Endodermal cell (in vitro differentiated cells): Measurements from ENCODE around the gene DEDD. TPM values are rescaled to one million over a fixed set of nuclear protein-coding genes. Genes with fewer than 3 reads are reported as not detected.
A peak's percentile ranks its signal among the peaks of the same experiment; 100 is the strongest.
"Not testable (repeated sequence)": the region's sequence is repeated elsewhere in the genome, so short reads cannot be mapped to it uniquely, and the experiment has no call there.

Experiments
- DNase-seq: peaks from one replicate; pipeline ENCODE4 v3.0.0-alpha.2; 2017
- H3K27ac ChIP-seq: 2 replicates; pipeline ENCODE4 v1.5.1; 2013; ENCODE audit warnings: mild to moderate bottlenecking, low read depth, low read length, moderate library complexity
- H3K27me3 ChIP-seq: 2 replicates; pipeline ENCODE4 v1.6.1; 2013; ENCODE audit warnings: mild to moderate bottlenecking, low read length, moderate library complexity; ENCODE audit not compliant: insufficient read depth, control insufficient read depth, poor library complexity, severe bottlenecking
- H3K36me3 ChIP-seq: 2 replicates; pipeline ENCODE4 v1.7.0; 2013; ENCODE audit warnings: mild to moderate bottlenecking, low read length, moderate library complexity; ENCODE audit not compliant: control insufficient read depth, insufficient read depth
- H3K4me1 ChIP-seq: one replicate; pipeline ENCODE4 v1.7.0; 2013; ENCODE audit warnings: low read length; ENCODE audit not compliant: control insufficient read depth, insufficient read depth
- H3K4me3 ChIP-seq: 2 replicates; pipeline ENCODE4 v1.5.1; 2013; ENCODE audit warnings: mild to moderate bottlenecking, low read length, moderate library complexity
- H3K9ac ChIP-seq: 2 replicates; pipeline ENCODE4 v1.6.1; 2013; ENCODE audit warnings: mild to moderate bottlenecking, low read length, moderate library complexity; ENCODE audit not compliant: poor library complexity, severe bottlenecking; ENCODE audit errors: extremely low read depth
- H3K9me3 ChIP-seq: 2 replicates; pipeline ENCODE4 v1.6.1; 2013; ENCODE audit warnings: mild to moderate bottlenecking, low read length, moderate library complexity; ENCODE audit not compliant: control insufficient read depth
- H3K27ac Mint-ChIP-seq: 2 replicates; pipeline ENCODE4 v1.8.0; 2020; ENCODE audit warnings: mixed read lengths
- H3K27me3 Mint-ChIP-seq: 2 replicates; pipeline ENCODE4 v1.8.0; 2021; ENCODE audit warnings: mild to moderate bottlenecking, mixed read lengths; ENCODE audit not compliant: insufficient read depth
- H3K36me3 Mint-ChIP-seq: 2 replicates; pipeline ENCODE4 v1.8.0; 2020; ENCODE audit warnings: low read depth, mixed read lengths
- H3K4me1 Mint-ChIP-seq: 2 replicates; pipeline ENCODE4 v1.8.0; 2020; ENCODE audit warnings: mixed read lengths
- H3K4me3 Mint-ChIP-seq: 2 replicates; pipeline ENCODE4 v1.8.0; 2020; ENCODE audit warnings: mild to moderate bottlenecking, moderate library complexity, mixed read lengths
- H3K9me3 Mint-ChIP-seq: 2 replicates; pipeline ENCODE4 v1.8.0; 2020; ENCODE audit warnings: mild to moderate bottlenecking, mixed read lengths
- CTCF ChIP-seq: fragments of 200-600 bp; sonication (generic); conservative IDR thresholded peaks from 2 replicates; pipeline ENCODE4 v1.5.0; 2021; ENCODE audit warnings: antibody characterized with exemption, mild to moderate bottlenecking
- WGBS, 2 experiments: methylation state at CpG; one replicate each; pipeline versions ENCODE4 v1.1.5 to v1.1.7; 2013; ENCODE audit warnings: missing lambda C conversion rate in 2 of 2, mixed read lengths in 1 of 2; ENCODE audit not compliant: insufficient coverage in 1 of 2, insufficient read length in 1 of 2; 5-methylcytosine and 5-hydroxymethylcytosine counted together
- total RNA-seq, 2 donors: library from RNA; stranded (reverse); fragmentation: NEBNext Ultra II Directional in 1 of 2; extraction: Animal tissue kit (Norgen Biotek cat#: 25700) in 1 of 2; gene quantifications; 2 replicates in 1 of 2; 3 replicates in 1 of 2; pipeline ENCODE4 v1.2.1, GENCODE V29; 2021

Gene DEDD
- total RNA-seq, 2 donors from 2014 or later: 34.2 to 39.8 TPM

- H3K36me3 ChIP-seq: peaks cover 53% of the 10 kb centered on the region
- H3K9me3 ChIP-seq: no peaks in the 10 kb centered on the region
- H3K27me3 Mint-ChIP-seq: no peaks in the 10 kb centered on the region
- peaks cover 8% of the 10 kb centered on the region for H3K4me1 ChIP-seq
- no peaks in the 10 kb centered on the region for H3K27me3 ChIP-seq
- TF ChIP-seq CTCF: peak; percentile 66
- no peak overlapping the region for H3K27ac ChIP-seq
- peaks cover 19% of the 10 kb centered on the region for H3K4me1 Mint-ChIP-seq
- peak overlapping the region; percentile 99 for H3K4me3 ChIP-seq
- peaks cover 47% of the 10 kb centered on the region for H3K36me3 Mint-ChIP-seq
- 81 to 89% methylated on average over 8 to 10 of the region's 10 CpGs for WGBS, 2 experiments
- H3K9me3 Mint-ChIP-seq: no peaks in the 10 kb centered on the region
- H3K9ac ChIP-seq: peak overlapping the region; percentile 87
- peak overlapping the region; percentile 96 for H3K4me3 Mint-ChIP-seq
- peak; percentile 85 for DNase-seq
- peak overlapping the region; percentile 98 for H3K27ac Mint-ChIP-seq
Measured at GRCh38 chr1:161119092-161119903, 13.2 kb downstream of the DEDD start.

- no peaks in the 10 kb centered on the region for H3K9me3 Mint-ChIP-seq
- H3K36me3 Mint-ChIP-seq: peaks cover 38% of the 10 kb centered on the region
- H3K4me3 Mint-ChIP-seq: peak within 1 kb of the TSS; percentile 96
- H3K9ac ChIP-seq: peak within 1 kb of the TSS; percentile 87
- peaks cover 43% of the 10 kb centered on the region for H3K36me3 ChIP-seq
- peak within 1 kb of the TSS; percentile 78 for H3K27ac ChIP-seq
- peaks cover 22% of the 10 kb centered on the region for H3K4me1 Mint-ChIP-seq
- peaks cover 8% of the 10 kb centered on the region for H3K4me1 ChIP-seq
- H3K27ac Mint-ChIP-seq: peak within 1 kb of the TSS; percentile 98
- no peaks in the 10 kb centered on the region for H3K27me3 Mint-ChIP-seq
- H3K9me3 ChIP-seq: no peaks in the 10 kb centered on the region
- 0% methylated on average over 19 to 58 of the region's 58 CpGs for WGBS, 2 experiments
- peak; percentile 97 for DNase-seq
- H3K4me3 ChIP-seq: peak within 1 kb of the TSS; percentile 99
- H3K27me3 ChIP-seq: no peaks in the 10 kb centered on the region
- TF ChIP-seq CTCF: no peak
Measured at GRCh38 chr1:161117759-161118581, 14.5 kb downstream of the DEDD start, which contains the start of the genes NIT1 and PFDN2. Gene NIT1 (plus strand): TSS chr1:161118105. CDS start chr1:161118177, 72 bp downstream. Gene PFDN2 (minus strand): TSS chr1:161118037. CDS start chr1:161118026, 11 bp downstream.

- Mint-ChIP-seq H3K36me3 (peaks cover 19% of the 10 kb centered on the region), H3K4me1 (peaks cover 22% of the 10 kb centered on the region), H3K4me3 (peak overlapping the region; percentile 96)
- peaks cover 23% of the 10 kb centered on the region for H3K36me3 ChIP-seq
- not testable (repeated sequence) for DNase-seq, H3K27me3 ChIP-seq, H3K9me3 Mint-ChIP-seq, H3K4me3 ChIP-seq, H3K27me3 Mint-ChIP-seq, H3K27ac Mint-ChIP-seq, H3K4me1 ChIP-seq, H3K9ac ChIP-seq, H3K27ac ChIP-seq, H3K9me3 ChIP-seq
- WGBS, 2 experiments: 90 to 94% methylated on average over 5 to 6 of the region's 6 CpGs
Measured at GRCh38 chr1:161115961-161116360, 16.5 kb downstream of the DEDD start.
